Amniotic epithelial cell (primary cell): Measurements from ENCODE around the gene PTPN11.
"Not testable (repeated sequence)": the region's sequence is repeated elsewhere in the genome, so short reads cannot be mapped to it uniquely, and the experiment has no call there.

ENCODE experiments used
- DNase-seq: peaks from one replicate; pipeline ENCODE4 v3.0.0-alpha.2; 2010; ENCODE audit warnings: low read depth

The PTPN11 gene

GRCh38 chr12:112514926-112515642 is 96.3 kb downstream of the PTPN11 start:
- DNase-seq = no peak

- DNase-seq = no peak
Measured at GRCh38 chr12:112515868-112516267, 97.1 kb downstream of the PTPN11 start.

- no peak for DNase-seq
Measured at GRCh38 chr12:112517730-112518364, 99.1 kb downstream of the PTPN11 start.

- no peak for DNase-seq
Measured at GRCh38 chr12:112518365-112518735, 99.6 kb downstream of the PTPN11 start.

GRCh38 chr12:112519841-112520340 is 101.1 kb downstream of the PTPN11 start:
- DNase-seq = not testable (repeated sequence)

- DNase-seq = no peak
Measured at GRCh38 chr12:112523856-112524255, 105.1 kb downstream of the PTPN11 start.

- no peak for DNase-seq
Measured at GRCh38 chr12:112524269-112524668, 105.5 kb downstream of the PTPN11 start.

GRCh38 chr12:112524676-112525425 is 106.1 kb downstream of the PTPN11 start:
- DNase-seq = peak; percentile 44

- DNase-seq = no peak
Measured at GRCh38 chr12:112525426-112525809, 106.7 kb downstream of the PTPN11 start.

GRCh38 chr12:112527082-112527481 is 108.3 kb downstream of the PTPN11 start:
- no peak for DNase-seq

GRCh38 chr12:112527501-112527900 is 108.8 kb downstream of the PTPN11 start:
- no peak for DNase-seq

- DNase-seq = no peak
Measured at GRCh38 chr12:112528521-112528920, 109.8 kb downstream of the PTPN11 start.

GRCh38 chr12:112530941-112531340 is 112.2 kb downstream of the PTPN11 start:
- DNase-seq = no peak

GRCh38 chr12:112532106-112532505 is 113.4 kb downstream of the PTPN11 start:
- DNase-seq = no peak

- no peak for DNase-seq
Measured at GRCh38 chr12:112533528-112533927, 114.8 kb downstream of the PTPN11 start.

GRCh38 chr12:112535017-112535416 is 116.3 kb downstream of the PTPN11 start:
- DNase-seq = no peak

- no peak for DNase-seq
Measured at GRCh38 chr12:112535637-112536366, 117.1 kb downstream of the PTPN11 start.

GRCh38 chr12:112536367-112536730 is 117.6 kb downstream of the PTPN11 start:
- DNase-seq = no peak

- DNase-seq = peak; percentile 6
Measured at GRCh38 chr12:112537710-112538396, 119.1 kb downstream of the PTPN11 start.

GRCh38 chr12:112538740-112539139 is 120.0 kb downstream of the PTPN11 start:
- DNase-seq = no peak

- DNase-seq = no peak
Measured at GRCh38 chr12:112539221-112539620, 120.5 kb downstream of the PTPN11 start.

- no peak for DNase-seq
Measured at GRCh38 chr12:112540021-112540420, 121.3 kb downstream of the PTPN11 start.
